Astrocyte of the hippocampus (primary cell): Measurements from ENCODE around the gene PDAP1.
"Not testable (repeated sequence)": the region's sequence is repeated elsewhere in the genome, so short reads cannot be mapped to it uniquely, and the experiment has no call there.

Experiments used
- DNase-seq: peaks from one replicate; pipeline ENCODE4 v3.0.0; 2011; ENCODE audit warnings: low read depth, low spot score

Gene PDAP1

GRCh38 chr7:99396418-99397296 lies 11.7 kb downstream of the PDAP1 start:
- DNase-seq: no peak

- DNase-seq: no peak
Measured at GRCh38 chr7:99395616-99396327, 12.6 kb downstream of the PDAP1 start.

- DNase-seq: no peak
Measured at GRCh38 chr7:99394188-99394502, 14.3 kb downstream of the PDAP1 start.

- peak; percentile 61 for DNase-seq
Measured at GRCh38 chr7:99393355-99394187, 14.8 kb downstream of the PDAP1 start.

- peak; percentile 81 for DNase-seq
Measured at GRCh38 chr7:99392659-99393354, 15.6 kb downstream of the PDAP1 start.

- DNase-seq: no peak
Measured at GRCh38 chr7:99392046-99392445, 16.4 kb downstream of the PDAP1 start.

- DNase-seq: no peak
Measured at GRCh38 chr7:99390941-99391602, 17.3 kb downstream of the PDAP1 start.

GRCh38 chr7:99389772-99390171 lies 18.6 kb downstream of the PDAP1 start:
- no peak for DNase-seq

- no peak for DNase-seq
Measured at GRCh38 chr7:99387912-99388311, 20.5 kb downstream of the PDAP1 start.

GRCh38 chr7:99387239-99387635 lies 21.2 kb downstream of the PDAP1 start:
- not testable (repeated sequence) for DNase-seq

- DNase-seq: no peak
Measured at GRCh38 chr7:99386584-99387238, 21.7 kb downstream of the PDAP1 start.

GRCh38 chr7:99385564-99385963 lies 22.8 kb downstream of the PDAP1 start:
- no peak for DNase-seq

- DNase-seq: no peak
Measured at GRCh38 chr7:99384523-99384922, 23.9 kb downstream of the PDAP1 start.

GRCh38 chr7:99383791-99384370 lies 24.5 kb downstream of the PDAP1 start:
- DNase-seq: no peak

GRCh38 chr7:99383203-99383602 lies 25.2 kb downstream of the PDAP1 start:
- DNase-seq: no peak

GRCh38 chr7:99381664-99382075 lies 26.7 kb downstream of the PDAP1 start:
- DNase-seq: no peak

GRCh38 chr7:99380823-99381663 lies 27.4 kb downstream of the PDAP1 start:
- no peak for DNase-seq

- DNase-seq: no peak
Measured at GRCh38 chr7:99380032-99380822, 28.2 kb downstream of the PDAP1 start.
